HG03439 (cell line): Measurements from ENCODE around the gene MAPRE3.

Experiments used
- ATAC-seq: cut with Tn5 transposase; IDR thresholded peaks from one replicate; pipeline ENCODE4 v1.9.1; 2021; ENCODE audit warnings: mild to moderate bottlenecking, moderate library complexity; ENCODE audit not compliant: unreplicated experiment

The MAPRE3 gene

GRCh38 chr2:26982102-26982742 lies 11.8 kb downstream of the MAPRE3 start:
- ATAC-seq: no peak

GRCh38 chr2:26983746-26984145 lies 13.3 kb downstream of the MAPRE3 start:
- ATAC-seq: no peak

- no peak for ATAC-seq
These were observed 15.4 kb downstream of the MAPRE3 start for GRCh38 chr2:26985807-26986206.

GRCh38 chr2:26986576-26986975 lies 16.1 kb downstream of the MAPRE3 start:
- ATAC-seq: no peak

GRCh38 chr2:26988058-26988860 lies 17.8 kb downstream of the MAPRE3 start:
- no peak for ATAC-seq

GRCh38 chr2:26989156-26989555 lies 18.7 kb downstream of the MAPRE3 start:
- no peak for ATAC-seq

GRCh38 chr2:26991717-26992116 lies 21.3 kb downstream of the MAPRE3 start:
- ATAC-seq: no peak

GRCh38 chr2:26993768-26994167 lies 23.3 kb downstream of the MAPRE3 start:
- ATAC-seq: no peak

- no peak for ATAC-seq
These were observed 24.5 kb downstream of the MAPRE3 start for GRCh38 chr2:26994983-26995382.

- no peak for ATAC-seq
These were observed 27.0 kb downstream of the MAPRE3 start for GRCh38 chr2:26997394-26997793.

GRCh38 chr2:26998323-26998722 lies 27.9 kb downstream of the MAPRE3 start:
- no peak for ATAC-seq

- no peak for ATAC-seq
These were observed 29.8 kb downstream of the MAPRE3 start for GRCh38 chr2:27000228-27000627.

GRCh38 chr2:27000995-27001394 lies 30.6 kb downstream of the MAPRE3 start:
- ATAC-seq: no peak

- ATAC-seq: no peak
These were observed 31.5 kb downstream of the MAPRE3 start for GRCh38 chr2:27001950-27002349.

GRCh38 chr2:27003007-27003406 lies 32.6 kb downstream of the MAPRE3 start:
- no peak for ATAC-seq

- no peak for ATAC-seq
These were observed 33.4 kb downstream of the MAPRE3 start for GRCh38 chr2:27003857-27004256.

- no peak for ATAC-seq
These were observed 36.4 kb downstream of the MAPRE3 start for GRCh38 chr2:27006602-27007415.

GRCh38 chr2:27007416-27008374 lies 37.3 kb downstream of the MAPRE3 start:
- no peak for ATAC-seq

GRCh38 chr2:27008678-27009077 lies 38.2 kb downstream of the MAPRE3 start:
- no peak for ATAC-seq

GRCh38 chr2:27009083-27009482 lies 38.6 kb downstream of the MAPRE3 start:
- no peak for ATAC-seq
